HG03354 (cell line): Measurements from ENCODE around the gene ZNF366.

Experiments
- ATAC-seq: cut with Tn5 transposase; IDR thresholded peaks from one replicate; pipeline ENCODE4 v1.9.1; 2021; ENCODE audit warnings: mild to moderate bottlenecking; ENCODE audit not compliant: unreplicated experiment, poor library complexity, severe bottlenecking

Gene ZNF366

GRCh38 chr5:72507231-72507906 is at the start of gene ZNF366:
ZNF366 (minus strand) TSS chr5:72507410; CDS start chr5:72461496, 45,914 bp downstream.
- no peak for ATAC-seq

GRCh38 chr5:72556351-72557166 is 49.3 kb upstream of the ZNF366 start:
- ATAC-seq: peak; percentile 76

- ATAC-seq: no peak
These were observed 48.7 kb upstream of the ZNF366 start for GRCh38 chr5:72555871-72556270.

- ATAC-seq: no peak
These were observed 47.7 kb upstream of the ZNF366 start for GRCh38 chr5:72554897-72555296.

GRCh38 chr5:72552041-72552557 is 44.9 kb upstream of the ZNF366 start:
- no peak for ATAC-seq

- ATAC-seq: no peak
These were observed 43.4 kb upstream of the ZNF366 start for GRCh38 chr5:72550595-72550994.

GRCh38 chr5:72543811-72544210 is 36.6 kb upstream of the ZNF366 start:
- ATAC-seq: no peak

GRCh38 chr5:72543365-72543764 is 36.2 kb upstream of the ZNF366 start:
- ATAC-seq: no peak

- no peak for ATAC-seq
These were observed 35.5 kb upstream of the ZNF366 start for GRCh38 chr5:72542695-72543094.

GRCh38 chr5:72541501-72542225 is 34.5 kb upstream of the ZNF366 start:
- ATAC-seq: no peak

GRCh38 chr5:72540759-72541438 is 33.7 kb upstream of the ZNF366 start:
- ATAC-seq: no peak

- no peak for ATAC-seq
These were observed 32.5 kb upstream of the ZNF366 start for GRCh38 chr5:72539726-72540125.

GRCh38 chr5:72539038-72539437 is 31.8 kb upstream of the ZNF366 start:
- no peak for ATAC-seq

- no peak for ATAC-seq
These were observed 30.0 kb upstream of the ZNF366 start for GRCh38 chr5:72537166-72537565.

GRCh38 chr5:72531496-72532190 is 24.4 kb upstream of the ZNF366 start:
- no peak for ATAC-seq

GRCh38 chr5:72530196-72530595 is 23.0 kb upstream of the ZNF366 start:
- no peak for ATAC-seq

GRCh38 chr5:72529383-72529782 is 22.2 kb upstream of the ZNF366 start:
- ATAC-seq: no peak

- ATAC-seq: no peak
These were observed 18.6 kb upstream of the ZNF366 start for GRCh38 chr5:72525816-72526215.

GRCh38 chr5:72523960-72524582 is 16.9 kb upstream of the ZNF366 start:
- ATAC-seq: no peak
